ENCODE measurements around the gene PTPRU.

DNA sequence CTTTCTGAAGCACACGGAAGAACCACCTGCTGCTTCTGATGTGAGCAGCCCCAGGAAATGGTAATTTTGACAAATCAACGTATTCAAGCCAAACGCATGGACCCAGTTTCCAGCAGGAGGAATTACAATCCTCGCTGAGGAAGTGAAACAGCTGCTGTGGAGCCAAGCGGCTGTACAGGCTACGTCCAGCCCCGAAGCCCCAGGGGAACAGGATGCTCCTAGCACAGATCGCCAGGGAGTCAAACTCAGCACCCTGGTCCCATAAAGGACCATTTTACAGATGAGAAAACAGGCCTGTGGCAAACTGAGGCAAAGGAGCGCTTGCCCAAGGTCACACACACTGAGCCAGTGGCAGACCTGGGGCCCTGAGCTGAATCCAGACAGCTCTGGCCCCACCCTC is 108.0 kb downstream of the PTPRU start:
- no peak for TF ChIP-seq POLR2A (IDR thresholded peaks at IDR 0.05)
- TF ChIP-seq, protein P1, sequence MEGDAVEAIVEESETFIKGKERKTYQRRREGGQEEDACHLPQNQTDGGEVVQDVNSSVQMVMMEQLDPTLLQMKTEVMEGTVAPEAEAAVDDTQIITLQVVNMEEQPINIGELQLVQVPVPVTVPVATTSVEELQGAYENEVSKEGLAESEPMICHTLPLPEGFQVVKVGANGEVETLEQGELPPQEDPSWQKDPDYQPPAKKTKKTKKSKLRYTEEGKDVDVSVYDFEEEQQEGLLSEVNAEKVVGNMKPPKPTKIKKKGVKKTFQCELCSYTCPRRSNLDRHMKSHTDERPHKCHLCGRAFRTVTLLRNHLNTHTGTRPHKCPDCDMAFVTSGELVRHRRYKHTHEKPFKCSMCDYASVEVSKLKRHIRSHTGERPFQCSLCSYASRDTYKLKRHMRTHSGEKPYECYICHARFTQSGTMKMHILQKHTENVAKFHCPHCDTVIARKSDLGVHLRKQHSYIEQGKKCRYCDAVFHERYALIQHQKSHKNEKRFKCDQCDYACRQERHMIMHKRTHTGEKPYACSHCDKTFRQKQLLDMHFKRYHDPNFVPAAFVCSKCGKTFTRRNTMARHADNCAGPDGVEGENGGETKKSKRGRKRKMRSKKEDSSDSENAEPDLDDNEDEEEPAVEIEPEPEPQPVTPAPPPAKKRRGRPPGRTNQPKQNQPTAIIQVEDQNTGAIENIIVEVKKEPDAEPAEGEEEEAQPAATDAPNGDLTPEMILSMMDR (IDR thresholded peaks at IDR 0.05): no peak

Measured in esophagus squamous epithelium (tissue), 4 donors.